NCI-H82 (cell line): ENCODE data around the gene MLANA.
"Not testable (repeated sequence)": the region's sequence is repeated elsewhere in the genome, so short reads cannot be mapped to it uniquely, and the experiment has no call there.

Source experiments
- DNase-seq: peaks from one replicate; lab custom pipeline; 2025; lab: John Stamatoyannopoulos, UW

Gene MLANA

DNA sequence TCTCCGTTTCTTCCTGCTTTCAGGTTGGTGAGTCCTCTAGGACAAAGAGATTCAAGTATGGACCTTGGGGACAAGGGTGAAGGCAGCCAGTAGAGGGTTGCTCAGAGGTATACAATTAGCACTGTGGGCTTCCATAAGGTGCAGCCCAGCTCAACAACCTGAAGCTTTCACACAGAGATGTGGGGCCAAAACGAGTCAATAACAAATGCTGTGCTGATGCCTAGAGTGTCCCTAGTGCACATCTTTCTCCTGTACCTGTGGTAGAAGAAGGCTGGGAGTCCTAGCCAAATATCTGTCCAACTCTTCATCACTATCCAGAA is 20.7 kb upstream of the MLANA start:
- no peak for DNase-seq

DNA sequence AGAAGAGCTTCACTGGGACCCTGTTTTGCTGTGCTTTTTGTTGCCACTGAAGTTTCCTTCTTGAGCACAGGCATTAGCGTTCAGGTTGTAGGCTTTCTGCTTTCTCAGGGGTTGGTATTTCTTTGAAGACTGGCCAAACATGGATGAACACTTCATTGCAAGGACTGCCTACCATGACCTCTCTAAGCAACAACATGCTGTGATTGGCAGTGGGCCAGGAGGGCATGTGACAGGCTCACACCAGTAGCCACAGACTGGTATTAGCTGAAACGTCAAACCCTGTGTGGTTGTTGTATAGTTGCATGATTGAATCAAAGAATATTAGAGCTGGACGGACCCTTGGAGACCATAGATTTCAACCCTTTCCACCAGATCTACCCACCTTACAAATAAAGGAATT is 20.0 kb upstream of the MLANA start:
- DNase-seq, result peak; percentile 5

DNA sequence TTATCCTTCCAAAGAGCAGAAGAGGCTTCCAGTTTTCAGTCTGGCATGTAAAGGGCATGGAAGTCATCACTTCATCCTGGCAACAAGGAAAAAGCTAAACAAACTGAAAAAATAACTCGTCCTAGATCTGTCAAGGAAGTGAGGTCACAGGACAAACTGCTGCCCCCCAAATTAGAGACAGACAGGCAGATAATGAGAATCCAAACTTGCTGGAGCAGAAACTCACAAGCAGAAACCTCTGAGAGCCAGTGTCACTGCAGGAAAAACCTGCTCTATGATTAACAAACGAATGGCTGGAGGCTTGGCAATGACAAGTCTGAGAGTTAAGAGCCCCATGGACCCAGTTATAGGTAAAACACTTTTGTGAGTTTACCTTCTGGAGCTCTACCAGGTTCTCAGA is 18.9 kb upstream of the MLANA start:
- DNase-seq, result no peak

DNA sequence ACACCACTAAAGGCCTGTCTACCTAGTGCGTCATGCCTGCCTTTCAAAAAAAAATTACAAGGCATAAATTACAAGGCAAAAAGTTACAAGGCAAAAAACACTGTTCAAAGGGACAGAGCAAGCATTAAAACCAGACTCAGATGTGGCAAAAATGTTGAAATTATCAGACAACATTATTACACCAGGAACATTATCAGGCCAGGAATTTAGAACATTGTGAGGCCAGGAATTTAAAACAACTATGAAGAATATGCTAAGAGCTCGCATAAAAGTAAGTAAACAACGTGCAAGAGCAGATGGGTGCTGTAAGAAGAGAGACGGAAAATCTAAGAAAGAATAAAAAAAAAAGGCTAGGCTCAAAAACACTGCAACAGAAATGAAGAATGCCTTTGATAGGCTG is 18.2 kb upstream of the MLANA start:
- no peak for DNase-seq

- DNase-seq, result no peak
Observed at GRCh38 chr9:5873439-5873838, 17.2 kb upstream of the MLANA start.

DNA sequence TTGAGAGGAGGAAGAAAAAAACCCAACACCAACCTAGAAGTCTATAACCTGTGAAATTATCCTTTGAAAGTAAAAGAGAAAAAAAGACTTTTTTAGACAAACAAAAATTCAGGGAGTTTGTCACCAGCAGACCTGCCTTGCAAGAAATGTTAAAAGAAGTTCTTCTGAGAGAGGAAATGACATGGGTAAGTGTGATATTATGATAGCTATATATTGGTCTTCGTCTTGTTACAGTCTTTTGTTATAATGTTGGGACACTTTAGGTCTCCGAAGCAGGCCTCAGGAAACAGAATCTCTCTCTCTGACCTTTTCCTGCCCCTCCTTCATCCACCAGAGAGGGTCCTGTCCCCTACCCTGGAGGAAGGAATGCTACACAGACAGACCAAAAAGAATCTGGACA is 16.6 kb upstream of the MLANA start:
- DNase-seq, result no peak

DNA sequence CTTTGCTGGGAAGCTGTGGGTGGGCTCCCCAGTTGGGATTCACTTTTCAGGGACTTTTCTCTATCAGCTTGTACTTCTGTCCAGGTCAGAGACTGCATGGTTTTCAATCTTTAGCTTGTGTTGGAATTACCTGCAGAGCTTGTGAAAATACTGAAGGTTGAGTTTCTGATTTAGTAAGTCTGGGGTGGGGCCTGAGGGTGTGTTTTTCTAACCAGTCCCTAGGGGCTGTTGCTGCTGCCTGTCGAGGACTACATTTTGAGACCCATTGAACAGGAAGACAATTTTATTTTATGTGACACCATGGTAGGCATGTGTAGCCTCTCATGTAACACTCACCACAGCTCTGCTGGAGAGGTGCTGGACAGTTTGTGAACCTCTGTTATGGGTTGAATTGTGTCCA is 14.7 kb upstream of the MLANA start:
- DNase-seq, result no peak

DNA sequence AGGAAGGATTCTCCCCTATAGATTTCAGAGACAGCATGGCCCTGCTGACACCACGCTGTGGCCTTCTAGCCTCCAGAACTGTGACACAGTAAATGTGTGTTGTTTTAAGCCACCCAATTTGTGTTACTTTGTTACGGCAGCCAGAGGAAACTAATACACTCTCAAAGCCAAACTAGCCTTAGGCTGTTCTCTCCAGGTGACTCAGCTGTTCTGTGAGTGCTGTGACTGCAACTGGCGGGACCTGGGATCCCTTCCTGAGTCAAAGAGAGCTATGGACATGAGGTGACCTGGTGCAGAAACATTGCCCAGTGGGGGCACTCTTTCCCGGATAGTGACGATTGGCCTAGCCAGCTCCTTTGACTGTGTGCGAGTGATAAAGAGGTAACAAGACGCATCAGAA is 14.0 kb upstream of the MLANA start:
- no peak for DNase-seq

DNA sequence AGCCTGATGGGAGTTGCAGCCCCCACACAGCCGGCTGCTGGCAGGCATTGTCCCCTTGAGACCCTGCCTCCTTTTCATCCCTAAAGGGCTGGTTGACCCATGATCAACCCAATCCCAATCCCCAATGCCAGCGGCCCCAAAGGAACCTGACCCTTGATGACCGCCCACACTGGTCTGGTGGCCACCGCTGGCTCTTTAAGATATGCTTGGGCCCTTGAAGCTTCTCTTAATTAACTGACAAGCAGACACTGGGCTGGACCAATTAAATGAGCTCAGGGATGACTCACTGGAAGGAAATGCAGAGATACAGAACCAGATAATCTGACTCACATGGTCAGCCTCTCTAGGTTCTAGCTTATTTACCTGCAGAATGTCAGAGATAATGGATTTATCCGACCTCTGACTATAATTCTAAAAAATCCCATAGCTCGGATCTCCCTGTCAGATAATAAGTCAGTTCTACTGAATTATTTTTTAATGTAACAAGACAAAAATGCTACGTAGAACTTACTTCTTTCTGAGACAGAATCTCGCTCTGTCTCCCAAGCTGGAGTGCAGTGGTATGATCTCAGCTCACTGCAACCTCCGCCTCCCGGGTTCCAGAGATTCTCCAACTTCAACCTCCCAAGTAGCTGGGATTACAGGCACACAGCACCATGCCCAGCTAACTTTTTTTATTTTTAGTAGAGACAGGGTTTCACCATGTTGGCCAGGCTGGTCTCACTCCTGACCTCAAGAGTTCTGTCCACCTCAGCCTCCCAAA is 11.1 kb upstream of the MLANA start:
- DNase-seq, result peak; percentile 17

DNA sequence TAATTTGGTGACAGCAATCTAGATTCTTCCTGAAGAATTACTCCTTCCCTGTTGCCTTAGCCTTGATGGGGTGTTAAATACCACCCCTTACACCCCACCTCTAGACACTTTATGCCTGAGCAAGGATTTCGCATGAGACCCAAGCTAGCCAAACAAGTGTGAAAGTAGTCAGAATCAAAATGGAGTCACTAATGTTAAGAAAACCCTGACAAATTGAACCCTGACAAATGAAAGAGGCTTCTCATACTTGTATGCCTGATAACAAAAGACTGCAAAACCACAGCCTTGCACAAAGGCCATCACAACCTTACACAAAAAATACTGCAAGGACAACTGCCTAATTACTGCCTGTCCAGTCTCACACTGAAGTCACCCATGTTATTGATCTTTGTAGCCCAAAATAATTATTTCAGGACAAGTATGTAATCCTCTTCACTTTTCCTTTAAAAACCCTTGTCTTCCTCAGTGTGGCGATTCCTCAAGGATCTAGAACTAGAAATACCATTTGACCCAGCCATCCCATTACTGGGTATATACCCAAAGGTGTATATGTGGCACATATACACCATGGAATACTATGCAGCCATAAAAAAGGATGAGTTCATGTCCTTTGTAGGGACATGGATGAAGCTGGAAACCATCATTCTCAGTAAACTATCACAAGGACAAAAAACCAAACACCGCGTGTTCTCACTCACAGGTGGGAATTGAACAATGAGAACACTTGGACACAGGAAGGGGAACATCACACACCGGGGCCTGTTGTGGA is 8.3 kb upstream of the MLANA start:
- not testable (repeated sequence) for DNase-seq

DNA sequence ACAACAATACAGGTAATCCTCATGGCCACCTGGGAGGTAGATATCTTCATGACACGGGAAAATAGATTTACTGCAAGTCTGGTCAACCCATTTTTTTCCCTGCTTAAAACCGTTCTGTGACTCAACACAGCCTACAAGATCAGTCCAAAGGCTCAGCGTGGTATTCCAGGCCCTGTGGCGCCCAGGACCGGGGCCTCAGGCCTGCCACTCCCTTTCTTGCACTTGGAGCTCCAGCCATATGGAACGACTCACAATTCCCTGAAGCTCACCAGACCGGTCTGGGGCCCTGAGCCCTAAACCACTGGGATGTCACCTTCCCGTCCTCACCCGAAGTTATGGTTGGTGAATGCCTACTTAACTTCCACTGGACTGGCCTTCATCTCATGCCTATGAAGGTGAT is 6.5 kb upstream of the MLANA start:
- no peak for DNase-seq

GRCh38 chr9:5886114-5886939 is 4.4 kb upstream of the MLANA start:
- DNase-seq, result peak; percentile 76

- peak; percentile 16 for DNase-seq
Observed at GRCh38 chr9:5892456-5893133, 1.9 kb downstream of the MLANA start.

GRCh38 chr9:5893134-5893505 is 2.4 kb downstream of the MLANA start:
- DNase-seq, result no peak

- no peak for DNase-seq
Observed at GRCh38 chr9:5893591-5894236, 3.0 kb downstream of the MLANA start.

- DNase-seq, result no peak
Observed at GRCh38 chr9:5894237-5894959, 3.7 kb downstream of the MLANA start.

- DNase-seq, result no peak
Observed at GRCh38 chr9:5895782-5896181, 5.1 kb downstream of the MLANA start.

DNA sequence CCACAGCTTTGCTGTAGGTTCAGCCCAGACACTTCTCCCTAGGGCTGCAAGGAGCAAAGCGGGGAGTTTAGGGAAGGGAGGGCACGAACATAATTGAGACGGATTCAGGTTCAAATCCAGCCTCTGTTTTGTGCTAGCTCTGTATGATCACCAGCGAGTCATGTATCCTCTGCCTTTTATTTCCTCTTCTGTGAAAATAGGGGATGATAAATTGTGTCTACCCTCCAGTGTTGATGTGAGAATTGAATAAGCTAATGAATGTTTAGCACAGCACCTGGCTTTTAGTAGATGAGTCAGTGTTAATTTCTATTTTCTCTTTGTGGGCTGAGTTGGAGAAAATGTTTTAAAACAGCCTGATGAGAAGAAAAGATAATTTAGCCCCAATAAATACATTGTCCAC is 6.2 kb downstream of the MLANA start:
- no peak for DNase-seq

DNA sequence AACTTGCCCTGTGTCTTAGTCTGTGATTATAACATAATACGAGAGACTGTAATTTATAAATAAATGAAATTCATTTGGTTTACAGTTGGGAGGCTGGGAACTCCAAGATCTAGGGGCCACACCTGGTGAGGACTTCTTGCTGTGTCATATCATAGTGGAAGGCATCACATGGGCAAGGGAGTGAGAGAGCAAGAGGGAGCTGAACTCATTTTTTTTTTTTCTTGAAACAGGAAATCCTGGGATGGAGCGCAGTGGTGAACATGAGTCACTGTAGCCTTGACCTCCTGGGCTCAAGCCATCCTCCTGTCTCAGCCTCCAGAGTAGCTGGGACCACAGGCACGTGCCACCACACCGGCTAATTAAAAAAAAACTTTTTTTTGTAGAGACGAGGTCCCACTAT is 7.2 kb downstream of the MLANA start:
- no peak for DNase-seq

- DNase-seq, result peak; percentile 28
Observed at GRCh38 chr9:5899292-5899691, 8.6 kb downstream of the MLANA start.

DNA sequence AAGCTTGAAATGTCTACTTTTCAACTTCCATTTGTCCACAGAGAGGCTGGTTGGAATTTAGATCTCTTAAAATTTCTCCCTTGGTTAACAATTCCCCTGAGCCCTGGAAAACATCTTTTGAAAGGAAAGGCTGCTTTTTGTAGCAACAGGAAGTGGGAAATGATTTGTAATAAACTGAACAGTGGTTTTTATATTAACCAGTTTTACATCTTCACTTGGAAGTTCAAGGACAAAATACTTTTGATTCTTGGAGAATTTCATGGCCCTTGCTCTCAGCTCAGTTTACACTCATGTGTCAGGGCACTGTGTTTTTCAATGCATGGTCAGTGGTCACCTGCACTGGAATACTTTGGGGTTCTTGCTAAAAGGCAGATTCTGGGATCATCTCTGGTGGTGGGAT is 9.9 kb downstream of the MLANA start:
- no peak for DNase-seq
